Mesendoderm (in vitro differentiated cells): ENCODE data around the gene GPN2.
A peak's percentile ranks its signal among the peaks of the same experiment; 100 is the strongest.

Experiments used
- DNase-seq: peaks from one replicate; pipeline ENCODE4 v3.0.0; 2013
- H2AK5ac ChIP-seq: 2 replicates; pipeline ENCODE4 v1.6.1; 2013; ENCODE audit warnings: low read length, inconsistent platforms
- H2BK120ac ChIP-seq: 2 replicates; pipeline ENCODE4 v1.6.1; 2013; ENCODE audit warnings: low read depth, mild to moderate bottlenecking, low read length, moderate library complexity, mixed read lengths
- H2BK15ac ChIP-seq: replicated peaks from 2 replicates; pipeline ENCODE4 v1.6.1; 2013; ENCODE audit warnings: low read depth, mild to moderate bottlenecking, moderate library complexity
- H2BK5ac ChIP-seq: 2 replicates; pipeline ENCODE4 v1.6.1; 2013; ENCODE audit warnings: low read length, inconsistent platforms
- H3K18ac ChIP-seq: 2 replicates; pipeline ENCODE4 v1.6.1; 2013; ENCODE audit warnings: mild to moderate bottlenecking, low read length, mixed read lengths
- H3K23ac ChIP-seq: one replicate; pipeline ENCODE4 v1.6.1; 2013; ENCODE audit warnings: low read length
- H3K27ac ChIP-seq: 2 replicates; pipeline ENCODE4 v1.5.1; 2013; ENCODE audit warnings: low read depth, mild to moderate bottlenecking, inconsistent platforms, low read length, moderate library complexity
- H3K27me3 ChIP-seq: 2 replicates; pipeline ENCODE4 v1.6.1; 2013; ENCODE audit warnings: low read length, control low read depth, mild to moderate bottlenecking, inconsistent platforms; ENCODE audit not compliant: insufficient read depth, poor library complexity
- H3K36me3 ChIP-seq: 2 replicates; pipeline ENCODE4 v1.6.1; 2013; ENCODE audit warnings: low read length, inconsistent platforms; ENCODE audit not compliant: control insufficient read depth, insufficient read depth
- H3K4ac ChIP-seq: one replicate; pipeline ENCODE4 v1.6.1; 2013; ENCODE audit warnings: low read depth, mild to moderate bottlenecking, low read length, moderate library complexity
- H3K4me1 ChIP-seq: 2 replicates; pipeline ENCODE4 v1.6.1; 2013; ENCODE audit warnings: low read depth, low read length, inconsistent platforms; ENCODE audit not compliant: control insufficient read depth
- H3K4me2 ChIP-seq: 2 replicates; pipeline ENCODE4 v1.6.1; 2013; ENCODE audit warnings: low read length
- H3K4me3 ChIP-seq: 2 replicates; pipeline ENCODE4 v1.5.1; 2013; ENCODE audit warnings: mild to moderate bottlenecking, low read length
- H3K56ac ChIP-seq: one replicate; pipeline ENCODE4 v1.6.1; 2013; ENCODE audit warnings: low read length
- H3K79me1 ChIP-seq: 2 replicates; pipeline ENCODE4 v1.6.1; 2013; ENCODE audit warnings: low read length, inconsistent platforms
- H3K79me2 ChIP-seq: 2 replicates; pipeline ENCODE4 v1.6.1; 2013; ENCODE audit warnings: mild to moderate bottlenecking, low read length; ENCODE audit not compliant: control insufficient read depth, insufficient read depth
- H3K9ac ChIP-seq: 2 replicates; pipeline ENCODE4 v1.6.1; 2013; ENCODE audit warnings: low read length, inconsistent platforms
- H4K5ac ChIP-seq: one replicate; pipeline ENCODE4 v1.6.1; 2013; ENCODE audit warnings: low read length
- H4K8ac ChIP-seq: one replicate; pipeline ENCODE4 v1.6.1; 2013; ENCODE audit warnings: low read depth, mild to moderate bottlenecking, control low read depth, low read length, moderate library complexity
- WGBS: extraction: QIAGEN DNeasy Blood & Tissue Kit; methylation state at CpG from one replicate; pipeline ENCODE4 v1.1.7; 2013; ENCODE audit warnings: low lambda C conversion rate, missing lambda C conversion rate; ENCODE audit not compliant: insufficient coverage; ENCODE audit errors: extremely low coverage; 5-methylcytosine and 5-hydroxymethylcytosine counted together

GPN2 gene

GRCh38 chr1:26910343-26911160 lies 20.5 kb upstream of the GPN2 start:
- Histone ChIP-seq H3K23ac (no peak overlapping the region), H3K36me3 (no peaks in the 10 kb centered on the region), H3K4me1 (no peaks in the 10 kb centered on the region), H3K18ac (no peak overlapping the region), H3K79me2 (no peaks in the 10 kb centered on the region), H4K8ac (no peak overlapping the region), H2BK15ac (no peak overlapping the region), H3K79me1 (no peaks in the 10 kb centered on the region), H4K5ac (no peak overlapping the region), H3K56ac (no peak overlapping the region), H3K27ac (no peak overlapping the region), H3K4me3 (no peak overlapping the region), H3K9ac (no peak overlapping the region), H2BK120ac (no peak overlapping the region), H3K4ac (no peak overlapping the region), H2BK5ac (no peak overlapping the region), H2AK5ac (no peak overlapping the region), H3K27me3 (no peaks in the 10 kb centered on the region), H3K4me2 (no peak overlapping the region)
- WGBS, result no CpG with 5 or more reads among the region's 4 CpGs
- DNase-seq, result no peak

- Histone ChIP-seq H2AK5ac (no peak overlapping the region), H3K56ac (no peak overlapping the region), H3K4me1 (no peaks in the 10 kb centered on the region), H3K18ac (no peak overlapping the region), H2BK120ac (no peak overlapping the region), H3K4me3 (no peak overlapping the region), H3K4ac (no peak overlapping the region), H2BK15ac (no peak overlapping the region), H3K79me1 (no peaks in the 10 kb centered on the region), H2BK5ac (no peak overlapping the region), H3K4me2 (no peak overlapping the region), H4K8ac (no peak overlapping the region), H3K36me3 (no peaks in the 10 kb centered on the region), H3K23ac (no peak overlapping the region), H3K27me3 (no peaks in the 10 kb centered on the region), H4K5ac (no peak overlapping the region), H3K27ac (no peak overlapping the region), H3K79me2 (no peaks in the 10 kb centered on the region), H3K9ac (no peak overlapping the region)
- DNase-seq, result no peak
- WGBS, result no CpG with 5 or more reads among the region's 3 CpGs
Measured at GRCh38 chr1:26909951-26910342, 19.9 kb upstream of the GPN2 start.

GRCh38 chr1:26907071-26907917 lies 17.2 kb upstream of the GPN2 start:
- Histone ChIP-seq H3K4me1 (no peaks in the 10 kb centered on the region), H3K9ac (no peak overlapping the region), H4K8ac (no peak overlapping the region), H3K4me3 (no peak overlapping the region), H4K5ac (no peak overlapping the region), H2BK15ac (no peak overlapping the region), H3K4me2 (no peak overlapping the region), H3K4ac (no peak overlapping the region), H3K36me3 (no peaks in the 10 kb centered on the region), H3K56ac (no peak overlapping the region), H2BK120ac (no peak overlapping the region), H3K23ac (no peak overlapping the region), H2BK5ac (no peak overlapping the region), H3K79me1 (no peaks in the 10 kb centered on the region), H2AK5ac (no peak overlapping the region), H3K27me3 (no peaks in the 10 kb centered on the region), H3K79me2 (no peaks in the 10 kb centered on the region), H3K27ac (no peak overlapping the region), H3K18ac (no peak overlapping the region)
- DNase-seq, result peak; percentile 24
- no CpG with 5 or more reads among the region's 6 CpGs for WGBS

- no peak overlapping the region for H3K27ac ChIP-seq
- H3K9ac ChIP-seq, result peak overlapping the region; percentile 74
- H2AK5ac ChIP-seq, result no peak overlapping the region
- peaks cover 8% of the 10 kb centered on the region for H3K79me2 ChIP-seq
- H3K4ac ChIP-seq, result no peak overlapping the region
- H2BK15ac ChIP-seq, result no peak overlapping the region
- no CpG with 5 or more reads among the region's 18 CpGs for WGBS
- H3K56ac ChIP-seq, result peak overlapping the region; percentile 66
- peaks cover 8% of the 10 kb centered on the region for H3K4me1 ChIP-seq
- no peaks in the 10 kb centered on the region for H3K36me3 ChIP-seq
- H4K8ac ChIP-seq, result peak overlapping the region; percentile 83
- peak overlapping the region; percentile 56 for H3K4me3 ChIP-seq
- no peak overlapping the region for H2BK5ac ChIP-seq
- peak overlapping the region; percentile 60 for H3K4me2 ChIP-seq
- H3K79me1 ChIP-seq, result peaks cover 8% of the 10 kb centered on the region
- peak overlapping the region; percentile 85 for H4K5ac ChIP-seq
- H2BK120ac ChIP-seq, result no peak overlapping the region
- H3K18ac ChIP-seq, result no peak overlapping the region
- no peaks in the 10 kb centered on the region for H3K27me3 ChIP-seq
- H3K23ac ChIP-seq, result no peak overlapping the region
- no peak for DNase-seq
Measured at GRCh38 chr1:26900815-26901511, 10.9 kb upstream of the GPN2 start.

GRCh38 chr1:26900001-26900814 lies 10.1 kb upstream of the GPN2 start, which contains the start of gene GPATCH3:
GPATCH3 (minus strand) TSS chr1:26900467; CDS start chr1:26900442, 25 bp downstream.
- Histone ChIP-seq H3K23ac (no peak within 1 kb of the TSS), H2BK15ac (no peak within 1 kb of the TSS), H3K4me1 (peaks cover 8% of the 10 kb centered on the region), H3K9ac (peak within 1 kb of the TSS; percentile 77), H3K27me3 (no peaks in the 10 kb centered on the region), H3K36me3 (no peaks in the 10 kb centered on the region), H3K18ac (peak within 1 kb of the TSS; percentile 28), H2BK120ac (no peak within 1 kb of the TSS), H3K27ac (peak within 1 kb of the TSS; percentile 37), H3K79me2 (peaks cover 8% of the 10 kb centered on the region), H4K5ac (peak within 1 kb of the TSS; percentile 85), H3K4ac (no peak within 1 kb of the TSS), H3K56ac (peak within 1 kb of the TSS; percentile 89), H2AK5ac (no peak within 1 kb of the TSS), H3K79me1 (peaks cover 8% of the 10 kb centered on the region), H2BK5ac (no peak within 1 kb of the TSS), H3K4me2 (peak within 1 kb of the TSS; percentile 90), H3K4me3 (peak within 1 kb of the TSS; percentile 74), H4K8ac (peak within 1 kb of the TSS; percentile 83)
- DNase-seq, result peak; percentile 95
- WGBS, result no CpG with 5 or more reads among the region's 50 CpGs
